Hepatocyte (in vitro differentiated cells): Measurements from ENCODE around the gene DNAJC25. TPM values are rescaled to one million over a fixed set of nuclear protein-coding genes. Genes with fewer than 3 reads are reported as not detected.

Source experiments
- DNase-seq: peaks from one replicate; pipeline ENCODE4 v3.0.0-alpha.2; 2016; ENCODE audit warnings: low spot score
- H2AFZ ChIP-seq: fragments of 200-600 bp; sonication (generic); 2 replicates; pipeline ENCODE4 v1.6.0; 2016; ENCODE audit warnings: antibody characterized with exemption, mild to moderate bottlenecking
- H3K27ac ChIP-seq: fragments of 200-600 bp; sonication (generic); 2 replicates; pipeline ENCODE4 v1.5.1; 2016; ENCODE audit warnings: mild to moderate bottlenecking
- H3K27me3 ChIP-seq: fragments of 200-600 bp; sonication (generic); 2 replicates; pipeline ENCODE4 v1.6.1; 2016
- H3K36me3 ChIP-seq: fragments of 200-600 bp; sonication (generic); replicated peaks from 2 replicates; pipeline ENCODE4 v1.5.1; 2016; ENCODE audit warnings: low read depth; ENCODE audit not compliant: insufficient read depth
- H3K4me1 ChIP-seq: fragments of 200-600 bp; sonication (generic); 2 replicates; pipeline ENCODE4 v1.5.1; 2016; ENCODE audit warnings: mild to moderate bottlenecking, moderate library complexity; ENCODE audit not compliant: insufficient read depth
- H3K4me2 ChIP-seq: fragments of 200-600 bp; sonication (generic); 2 replicates; pipeline ENCODE4 v1.6.0; 2016
- H3K4me3 ChIP-seq: fragments of 200-600 bp; sonication (generic); 2 replicates; pipeline ENCODE4 v1.5.1; 2016; ENCODE audit warnings: mild to moderate bottlenecking
- H3K79me2 ChIP-seq: fragments of 200-600 bp; sonication (generic); 2 replicates; pipeline ENCODE4 v1.6.0; 2017; ENCODE audit warnings: mild to moderate bottlenecking
- H3K9me2 ChIP-seq: fragments of 200-600 bp; sonication (generic); replicated peaks from 2 replicates; pipeline ENCODE4 v1.6.0; 2017; ENCODE audit warnings: mild to moderate bottlenecking; ENCODE audit not compliant: insufficient read depth
- H3K9me3 ChIP-seq: fragments of 200-600 bp; sonication (generic); 2 replicates; pipeline ENCODE4 v1.5.1; 2016; ENCODE audit warnings: low read depth, mild to moderate bottlenecking
- H4K20me1 ChIP-seq: fragments of 200-600 bp; sonication (generic); 2 replicates; pipeline ENCODE4 v1.6.0; 2016; ENCODE audit warnings: mild to moderate bottlenecking; ENCODE audit not compliant: insufficient read depth, poor library complexity, severe bottlenecking
- EZH2 ChIP-seq: fragments of 200-600 bp; sonication (generic); IDR thresholded peaks from 2 replicates; pipeline ENCODE4 v1.6.1; 2016; ENCODE audit warnings: antibody characterized with exemption, mild to moderate bottlenecking, borderline replicate concordance
- EZH2phosphoT487 ChIP-seq: fragments of 200-600 bp; sonication (generic); IDR thresholded peaks from one replicate; pipeline ENCODE4 v1.6.1; 2018; ENCODE audit warnings: antibody characterized with exemption, mild to moderate bottlenecking, low read depth, moderate library complexity; ENCODE audit not compliant: unreplicated experiment, severe bottlenecking
- whole genome bisulfite sequencing: methylation state at CpG from one replicate; pipeline ENCODE4 v1.1.6; 2016; ENCODE audit warnings: low lambda C conversion rate; ENCODE audit errors: missing lambda C conversion rate; 5-methylcytosine and 5-hydroxymethylcytosine counted together
- polyA plus RNA-seq: library from polyadenylated mRNA; unstranded; fragments of >200 nt; fragmentation: Nextera tagmentation; extraction: Ambion mirVana; gene quantifications from 2 replicates; pipeline ENCODE4 v1.2.1, GENCODE V29; 2016
- total RNA-seq: library from RNA; depleted of rRNA; stranded (reverse); fragments of >200 nt; gene quantifications from 2 replicates; pipeline ENCODE4 v1.2.3, GENCODE V29; 2014
- TF ChIP-seq, protein P1 (sequence below): fragments of 200-600 bp; sonication (generic); IDR thresholded peaks from 2 replicates; pipeline ENCODE4 v1.5.1; 2016; ENCODE audit warnings: antibody characterized with exemption, mild to moderate bottlenecking; ENCODE audit not compliant: poor library complexity

Gene DNAJC25
- total and polyA plus RNA-seq, 2 experiments from 2014 or later = 16.1 to 19.8 TPM

DNA sequence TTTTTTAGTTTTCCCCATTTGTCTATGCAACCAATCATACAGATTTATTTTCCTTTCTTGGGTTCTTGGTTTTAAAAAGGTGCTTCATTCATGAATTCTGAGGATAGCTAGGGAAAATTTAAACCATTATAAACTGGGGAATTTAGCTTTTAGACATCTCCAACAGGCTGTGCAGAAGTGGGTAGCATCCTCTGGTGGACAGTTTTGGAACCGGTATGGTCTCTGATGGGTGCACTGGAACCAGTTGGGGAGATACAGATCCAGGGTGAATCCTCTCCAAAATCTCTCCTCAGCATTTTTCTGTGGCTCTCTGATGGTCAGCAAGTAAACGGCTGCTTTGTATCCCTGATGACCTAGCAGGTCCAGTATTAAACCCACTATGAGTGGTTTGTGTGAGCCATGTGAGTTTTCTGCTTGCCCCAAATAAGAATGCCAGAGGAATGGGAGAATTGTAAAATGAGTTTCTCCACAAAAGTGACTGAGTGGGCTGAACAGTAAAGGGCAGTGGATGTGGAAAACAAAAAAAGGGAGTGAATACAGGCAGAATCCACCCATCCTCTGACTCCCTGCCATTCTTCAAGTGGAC is 9.1 kb upstream of the DNAJC25 start:
- DNase-seq = peak; percentile 46
- Histone ChIP-seq H3K4me3 (no peak overlapping the region), H2AFZ (no peak overlapping the region), H3K79me2 (no peaks in the 10 kb centered on the region), H3K36me3 (no peaks in the 10 kb centered on the region), H3K4me1 (peaks cover 6% of the 10 kb centered on the region), H4K20me1 (no peaks in the 10 kb centered on the region), H3K27ac (no peak overlapping the region), H3K4me2 (no peak overlapping the region), H3K9me2 (no peaks in the 10 kb centered on the region), H3K27me3 (no peaks in the 10 kb centered on the region), H3K9me3 (no peaks in the 10 kb centered on the region)
- no peak for TF ChIP-seq EZH2
- TF ChIP-seq, protein P1, sequence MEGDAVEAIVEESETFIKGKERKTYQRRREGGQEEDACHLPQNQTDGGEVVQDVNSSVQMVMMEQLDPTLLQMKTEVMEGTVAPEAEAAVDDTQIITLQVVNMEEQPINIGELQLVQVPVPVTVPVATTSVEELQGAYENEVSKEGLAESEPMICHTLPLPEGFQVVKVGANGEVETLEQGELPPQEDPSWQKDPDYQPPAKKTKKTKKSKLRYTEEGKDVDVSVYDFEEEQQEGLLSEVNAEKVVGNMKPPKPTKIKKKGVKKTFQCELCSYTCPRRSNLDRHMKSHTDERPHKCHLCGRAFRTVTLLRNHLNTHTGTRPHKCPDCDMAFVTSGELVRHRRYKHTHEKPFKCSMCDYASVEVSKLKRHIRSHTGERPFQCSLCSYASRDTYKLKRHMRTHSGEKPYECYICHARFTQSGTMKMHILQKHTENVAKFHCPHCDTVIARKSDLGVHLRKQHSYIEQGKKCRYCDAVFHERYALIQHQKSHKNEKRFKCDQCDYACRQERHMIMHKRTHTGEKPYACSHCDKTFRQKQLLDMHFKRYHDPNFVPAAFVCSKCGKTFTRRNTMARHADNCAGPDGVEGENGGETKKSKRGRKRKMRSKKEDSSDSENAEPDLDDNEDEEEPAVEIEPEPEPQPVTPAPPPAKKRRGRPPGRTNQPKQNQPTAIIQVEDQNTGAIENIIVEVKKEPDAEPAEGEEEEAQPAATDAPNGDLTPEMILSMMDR = peak; percentile 58
- no peak for TF ChIP-seq EZH2phosphoT487
- WGBS = 64% methylated on average over 2 of the region's 2 CpGs

DNA sequence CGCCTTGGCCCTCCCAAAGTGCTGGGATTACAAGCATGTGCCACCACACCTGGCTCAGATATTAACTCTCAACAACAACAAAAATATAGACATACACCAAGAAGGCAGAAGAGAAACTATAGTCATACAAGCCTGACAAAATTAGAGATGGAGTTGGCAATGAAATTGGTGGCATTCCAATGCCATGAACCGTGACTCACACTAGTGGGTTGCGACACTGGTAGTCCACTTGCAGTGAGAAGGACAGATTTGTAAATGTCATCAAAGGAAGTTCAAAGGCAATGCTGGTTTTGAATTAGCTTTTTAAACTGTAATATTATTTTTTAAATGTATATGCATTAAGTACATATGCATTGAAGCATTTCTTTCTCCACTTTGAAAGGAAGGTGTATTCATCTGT is 8.5 kb upstream of the DNAJC25 start:
- WGBS = 60% methylated on average over 3 of the region's 3 CpGs
- Histone ChIP-seq H3K79me2 (no peaks in the 10 kb centered on the region), H3K9me3 (no peaks in the 10 kb centered on the region), H2AFZ (no peak overlapping the region), H3K9me2 (no peaks in the 10 kb centered on the region), H3K4me2 (no peak overlapping the region), H4K20me1 (no peaks in the 10 kb centered on the region), H3K27me3 (no peaks in the 10 kb centered on the region), H3K36me3 (no peaks in the 10 kb centered on the region), H3K4me1 (peaks cover 6% of the 10 kb centered on the region), H3K27ac (no peak overlapping the region), H3K4me3 (no peak overlapping the region)
- TF ChIP-seq, protein P1 = no peak
- DNase-seq = no peak

DNA sequence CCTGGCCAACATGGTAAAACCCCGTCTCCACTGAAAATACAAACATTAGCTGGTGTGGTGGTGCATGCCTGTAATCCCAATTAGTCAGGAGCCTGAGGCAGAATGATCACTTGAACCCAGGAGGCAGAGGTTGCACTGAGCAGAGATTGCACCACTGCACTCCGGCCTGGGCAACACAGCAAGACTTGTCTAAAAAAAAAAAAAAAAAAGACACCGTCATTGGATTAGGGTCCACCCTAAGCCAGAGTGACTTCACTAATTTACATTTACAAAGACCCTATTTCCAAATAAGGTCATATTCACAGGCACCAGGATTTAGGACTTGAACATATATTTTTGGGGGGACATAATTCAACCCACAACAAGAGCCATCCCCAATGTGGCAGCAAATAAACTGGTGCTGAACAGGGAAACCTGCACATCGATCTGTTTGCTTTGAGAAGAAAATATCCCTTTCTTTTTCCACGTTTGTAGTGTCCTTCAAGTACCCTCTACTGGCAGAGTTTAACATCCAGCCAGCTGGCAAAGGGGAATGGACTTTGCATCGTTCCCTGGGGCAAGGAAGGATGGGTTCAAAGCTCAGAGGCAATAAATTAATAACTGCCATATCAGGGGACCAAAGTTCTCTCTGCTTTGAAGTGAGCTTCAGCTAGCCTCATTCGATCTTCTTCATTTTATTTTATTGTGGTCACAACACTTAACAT is 3.7 kb upstream of the DNAJC25 start:
- Histone ChIP-seq H3K27ac (peak overlapping the region; percentile 26), H3K27me3 (no peaks in the 10 kb centered on the region), H3K4me1 (peaks cover 17% of the 10 kb centered on the region), H3K9me3 (no peaks in the 10 kb centered on the region), H4K20me1 (peaks cover 9% of the 10 kb centered on the region), H3K4me3 (no peak overlapping the region), H3K9me2 (no peaks in the 10 kb centered on the region), H3K79me2 (peaks cover 10% of the 10 kb centered on the region), H3K36me3 (no peaks in the 10 kb centered on the region), H2AFZ (no peak overlapping the region), H3K4me2 (no peak overlapping the region)
- TF ChIP-seq, protein P1 = no peak
- TF ChIP-seq EZH2 (no peak), EZH2phosphoT487 (no peak)
- DNase-seq = peak; percentile 62
- WGBS = 58% methylated on average over 7 of the region's 7 CpGs
